T47D (cell line): Measurements from ENCODE around the gene PHGDH.
A peak's percentile ranks its signal among the peaks of the same experiment; 100 is the strongest.
"Not testable (repeated sequence)": the region's sequence is repeated elsewhere in the genome, so short reads cannot be mapped to it uniquely, and the experiment has no call there.

Experiments
- DNase-seq, 2 experiments: peaks; one replicate each; pipeline versions ENCODE4 v3.0.0 to v3.0.0-alpha.2; 2011 to 2012; ENCODE audit warnings: low read depth in 1 of 2, low spot score in 1 of 2
- JUND ChIP-seq: IDR thresholded peaks from 2 replicates; pipeline ENCODE4 v1.6.1; 2012; ENCODE audit warnings: low read depth
- in situ Hi-C: cut with HindIII; loops from 2 replicates; pipeline ENCODE4 v1.10.0; 2016; ENCODE audit warnings: low sequenced_read_pairs, low pct_unique_long_range_greater_than_20kb

PHGDH gene

GRCh38 chr1:119680723-119681122 is 31.0 kb upstream of the PHGDH start:
- TF ChIP-seq JUND = no peak
- in situ Hi-C loops = no loop called here
- no peak for DNase-seq

DNA sequence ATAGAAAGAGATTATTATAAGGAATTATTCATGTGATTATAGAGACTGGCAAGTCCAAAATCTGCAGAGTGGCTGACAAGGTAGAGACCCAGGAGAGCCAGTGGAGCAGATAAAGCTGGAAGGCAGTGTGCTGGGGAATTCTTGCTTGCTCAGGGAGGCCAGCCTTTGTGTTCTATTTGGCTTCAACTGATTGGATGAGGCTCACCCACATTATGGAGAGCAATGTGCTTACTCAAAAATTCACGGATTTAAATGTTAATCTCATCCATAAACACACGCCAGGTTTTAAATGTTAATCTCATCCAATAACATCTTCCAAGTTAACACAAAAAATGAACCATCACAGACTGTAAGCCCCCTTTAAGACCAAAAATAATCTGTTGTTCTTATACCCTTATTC is 30.2 kb upstream of the PHGDH start:
- in situ Hi-C loops = no loop called here
- TF ChIP-seq JUND = no peak
- no peak for DNase-seq

- DNase-seq = no peak
- in situ Hi-C loops = no loop called here
- TF ChIP-seq JUND = no peak
Measured at GRCh38 chr1:119682141-119682540, 29.6 kb upstream of the PHGDH start.

GRCh38 chr1:119683893-119684292 is 27.8 kb upstream of the PHGDH start:
- in situ Hi-C loops = no loop called here
- TF ChIP-seq JUND = no peak
- no peak for DNase-seq

DNA sequence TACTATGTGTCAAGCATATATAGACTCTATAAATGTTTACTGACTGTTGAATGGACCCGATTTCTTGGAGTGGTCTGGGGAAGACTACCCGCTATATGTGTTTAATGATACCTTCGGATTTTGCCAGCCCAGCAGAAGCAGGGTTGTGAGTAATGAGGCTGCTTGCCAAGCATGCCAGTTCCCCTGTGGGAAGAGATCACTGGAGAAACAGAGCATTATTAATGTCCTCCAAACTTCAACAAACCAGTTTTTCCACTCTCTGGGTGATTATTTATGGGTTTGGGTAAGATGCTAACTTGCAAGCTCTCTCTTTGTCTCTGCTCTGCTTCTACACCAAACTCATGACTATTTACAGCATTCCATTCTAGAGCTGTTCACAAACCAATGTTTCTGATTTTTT is 25.1 kb upstream of the PHGDH start:
- in situ Hi-C loops = no loop called here
- TF ChIP-seq JUND = no peak
- peak in 1 of 2 experiments; percentile 76 for DNase-seq

GRCh38 chr1:119687434-119688079 is 24.2 kb upstream of the PHGDH start:
- DNase-seq = no peak
- no peak for TF ChIP-seq JUND
- in situ Hi-C loops = no loop called here

DNA sequence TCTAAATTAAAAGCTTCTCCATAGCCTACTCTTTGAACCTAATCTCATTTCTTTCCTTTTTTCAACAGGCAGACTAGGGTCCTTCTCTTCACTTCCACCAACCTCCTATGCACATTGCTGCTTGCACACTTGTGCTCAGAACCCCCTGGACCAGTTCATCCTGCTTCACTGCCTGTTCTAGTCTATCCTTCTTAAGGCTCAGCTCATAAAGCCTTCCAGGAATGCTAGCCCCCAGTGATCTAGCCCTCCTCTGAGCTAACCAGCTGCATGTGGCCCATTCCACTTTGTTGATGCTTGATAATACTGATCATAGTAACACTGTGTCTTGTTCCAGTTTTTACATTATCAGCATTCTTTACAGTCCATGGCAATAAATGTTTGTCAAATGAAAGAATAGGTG is 22.9 kb upstream of the PHGDH start:
- in situ Hi-C loops = no loop called here
- peak in 1 of 2 experiments; percentile 48 for DNase-seq
- TF ChIP-seq JUND = no peak

GRCh38 chr1:119689511-119689910 is 22.2 kb upstream of the PHGDH start:
- DNase-seq = no peak
- no peak for TF ChIP-seq JUND
- in situ Hi-C loops = no loop called here

- in situ Hi-C loops = not testable (repeated sequence)
- peak in 1 of 2 experiments; percentile 55 for DNase-seq
Measured at GRCh38 chr1:119696863-119697262, 14.9 kb upstream of the PHGDH start.

DNA sequence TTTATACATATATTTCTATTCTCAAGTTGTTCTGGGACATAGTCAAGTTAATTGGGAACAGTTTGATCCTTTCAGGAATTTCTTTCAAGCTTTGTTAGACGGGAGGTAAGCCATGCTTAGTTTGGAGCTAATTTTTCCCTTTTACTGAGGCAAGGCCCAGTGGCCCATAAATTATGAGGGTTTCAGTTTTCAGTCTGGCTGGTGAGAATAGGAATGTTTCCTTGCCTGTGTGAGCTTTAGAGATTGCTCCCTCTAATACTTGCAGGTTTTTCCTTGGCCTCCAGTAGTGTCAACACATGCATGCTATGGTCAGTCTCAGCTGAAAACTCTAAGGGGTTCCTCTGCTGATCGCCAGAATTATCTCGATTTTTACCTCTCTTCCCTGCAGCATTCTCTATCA is 14.1 kb upstream of the PHGDH start:
- in situ Hi-C loops = no loop called here
- DNase-seq = no peak
- no peak for TF ChIP-seq JUND

- TF ChIP-seq JUND = no peak
- DNase-seq = no peak
- in situ Hi-C loops = no loop called here
Measured at GRCh38 chr1:119700326-119700725, 11.4 kb upstream of the PHGDH start.

- TF ChIP-seq JUND = no peak
- DNase-seq = no peak
- in situ Hi-C loops = no loop called here
Measured at GRCh38 chr1:119701659-119702058, 10.1 kb upstream of the PHGDH start.

DNA sequence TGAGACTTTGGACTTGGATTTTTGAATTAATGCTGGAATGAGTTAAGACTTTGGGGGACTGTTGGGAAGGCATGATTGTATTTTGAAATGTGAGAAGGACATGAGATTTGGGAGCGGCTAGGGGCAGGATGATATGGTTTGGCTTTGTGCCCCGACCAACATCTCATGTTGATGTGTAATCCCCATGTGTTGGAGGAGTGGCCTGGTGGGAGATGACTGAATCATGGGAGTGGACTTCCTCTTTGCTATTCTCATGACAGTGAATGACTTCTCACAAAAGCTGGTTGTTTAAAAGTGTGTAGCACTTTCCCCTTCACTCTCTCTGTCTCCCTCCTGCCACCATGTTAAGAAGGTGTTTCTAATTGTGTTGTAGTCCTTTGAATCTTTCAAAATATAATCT is 9.3 kb upstream of the PHGDH start:
- no peak for DNase-seq
- TF ChIP-seq JUND = no peak
- in situ Hi-C loops = no loop called here

GRCh38 chr1:119703666-119704450 is 7.9 kb upstream of the PHGDH start:
- in situ Hi-C loops = no loop called here
- no peak for DNase-seq
- no peak for TF ChIP-seq JUND

DNA sequence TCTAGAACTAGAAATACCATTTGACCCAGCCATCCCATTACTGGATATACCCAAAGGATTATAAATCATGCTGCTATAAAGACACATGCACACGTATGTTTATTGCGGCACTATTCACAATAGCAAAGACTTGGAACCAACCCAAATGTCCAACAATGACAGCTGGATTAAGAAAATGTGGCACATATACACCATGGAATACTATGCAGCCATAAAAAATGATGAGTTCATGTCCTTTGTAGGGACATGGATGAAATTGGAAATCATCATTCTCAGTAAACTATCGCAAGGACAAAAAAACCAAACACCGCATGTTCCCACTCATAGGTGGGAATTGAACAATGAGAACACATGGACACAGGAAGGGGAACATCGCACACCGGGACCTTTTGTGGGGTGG is 5.1 kb upstream of the PHGDH start:
- in situ Hi-C loops, DNase-seq: not testable (repeated sequence)

DNA sequence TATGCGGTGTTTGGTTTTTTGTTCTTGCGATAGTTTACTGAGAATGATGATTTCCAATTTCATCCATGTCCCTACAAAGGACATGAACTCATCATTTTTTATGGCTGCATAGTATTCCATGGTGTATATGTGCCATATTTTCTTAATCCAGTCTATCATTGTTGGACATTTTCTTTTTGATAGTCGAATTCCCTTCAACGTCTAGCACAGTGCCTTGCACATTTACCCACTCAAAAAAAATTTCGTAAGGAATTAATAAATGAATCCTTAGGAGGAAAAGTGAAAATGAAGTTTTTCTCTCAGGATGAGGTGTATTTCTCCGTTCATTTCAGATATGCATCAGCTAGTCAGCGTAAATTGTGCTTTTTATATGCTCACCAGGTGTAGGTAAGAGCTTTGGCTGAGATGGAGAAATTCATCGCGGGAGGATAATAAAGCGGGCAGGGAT is 354 bp upstream of the PHGDH start:
- DNase-seq = not testable (repeated sequence)

More for the DNA sequence above, 354 bp upstream of the PHGDH start:
- in situ Hi-C loops = not testable (repeated sequence)
